GM18867 (cell line): Measurements from ENCODE around the gene JDP2.
A peak's percentile ranks its signal among the peaks of the same experiment; 100 is the strongest.

Source experiments
- ATAC-seq: cut with Tn5 transposase; IDR thresholded peaks from one replicate; pipeline ENCODE4 v1.9.1; 2021; ENCODE audit warnings: mild to moderate bottlenecking, moderate library complexity; ENCODE audit not compliant: unreplicated experiment

Gene JDP2

GRCh38 chr14:75511201-75511600 is 83.4 kb downstream of the JDP2 start:
- ATAC-seq, result no peak

GRCh38 chr14:75513911-75514672 is 86.3 kb downstream of the JDP2 start:
- ATAC-seq, result peak; percentile 47

- peak; percentile 51 for ATAC-seq
These were observed 87.1 kb downstream of the JDP2 start for GRCh38 chr14:75514673-75515628.

- ATAC-seq, result peak; percentile 34
These were observed 87.8 kb downstream of the JDP2 start for GRCh38 chr14:75515629-75515996.

GRCh38 chr14:75518625-75519024 is 90.8 kb downstream of the JDP2 start:
- ATAC-seq, result no peak

- no peak for ATAC-seq
These were observed 91.6 kb downstream of the JDP2 start for GRCh38 chr14:75519394-75519793.

- no peak for ATAC-seq
These were observed 92.3 kb downstream of the JDP2 start for GRCh38 chr14:75519826-75520728.

GRCh38 chr14:75520852-75521251 is 93.0 kb downstream of the JDP2 start:
- ATAC-seq, result no peak

GRCh38 chr14:75521415-75522199 is 93.8 kb downstream of the JDP2 start:
- ATAC-seq, result peak; percentile 27

GRCh38 chr14:75522224-75522982 is 94.6 kb downstream of the JDP2 start, which contains the start of gene BATF:
TSS of gene BATF (plus strand) at chr14:75522469. CDS start at chr14:75522683, 214 bp downstream.
- peak; percentile 55 for ATAC-seq

- no peak for ATAC-seq
These were observed 95.1 kb downstream of the JDP2 start for GRCh38 chr14:75522983-75523318.
